CD4-positive, alpha-beta memory T cell (primary cell): Measurements from ENCODE around the gene NPHS2. TPM values are rescaled to one million over a fixed set of nuclear protein-coding genes. Genes with fewer than 3 reads are reported as not detected.
"Not testable (repeated sequence)": the region's sequence is repeated elsewhere in the genome, so short reads cannot be mapped to it uniquely, and the experiment has no call there.

Experiments used
- CTCF ChIA-PET: fragments of 350-600 bp; sonication (Branson Sonifier 250); formaldehyde crosslinking; loops from one replicate; lab custom pipeline; 2021; ENCODE audit warnings: inconsistent platforms; ENCODE audit not compliant: partially characterized antibody; lab: Charles Lee
- POLR2A ChIA-PET: fragments of 350-600 bp; sonication (Branson Sonifier 250); formaldehyde crosslinking; loops from one replicate; lab custom pipeline; 2021; ENCODE audit not compliant: partially characterized antibody; lab: Charles Lee
- DNase-seq, 5 donors: peaks; one replicate each; pipeline versions ENCODE4 v3.0.0 to v3.0.0-alpha.2; 2020 to 2022; ENCODE audit warnings: mixed read lengths in 1 of 5
- H3K27ac ChIP-seq: one replicate; pipeline ENCODE4 v1.7.0; 2013; ENCODE audit warnings: low read depth, low read length
- H3K27me3 ChIP-seq: 2 replicates; pipeline ENCODE4 v1.7.0; 2013; ENCODE audit warnings: mild to moderate bottlenecking, low read length, moderate library complexity; ENCODE audit not compliant: insufficient read depth
- H3K36me3 ChIP-seq: 2 replicates; pipeline ENCODE4 v1.7.0; 2013; ENCODE audit warnings: mild to moderate bottlenecking, low read length, moderate library complexity; ENCODE audit not compliant: insufficient read depth
- H3K4me1 ChIP-seq: 2 replicates; pipeline ENCODE4 v1.7.0; 2013; ENCODE audit warnings: mild to moderate bottlenecking, low read length, moderate library complexity; ENCODE audit not compliant: insufficient read depth
- H3K4me3 ChIP-seq, 2 donors: one replicate each; pipeline ENCODE4 v1.7.0; 2013; ENCODE audit warnings: low read length in 2 of 2, mild to moderate bottlenecking in 1 of 2
- H3K9me3 ChIP-seq, 2 donors: one replicate each; pipeline ENCODE4 v1.7.0; 2013; ENCODE audit warnings: low read length in 2 of 2, control low read depth in 1 of 2; ENCODE audit not compliant: control insufficient read depth in 1 of 2
- H3K27ac Mint-ChIP-seq, 7 donors: one replicate each; pipeline ENCODE4 v1.8.0; 2020 to 2021; ENCODE audit warnings: mixed read lengths in 7 of 7, mild to moderate bottlenecking in 6 of 7, inconsistent platforms in 3 of 7, moderate library complexity in 3 of 7
- H3K27me3 Mint-ChIP-seq, 2 donors: one replicate each; pipeline ENCODE4 v1.8.0; 2020 to 2021; ENCODE audit warnings: mixed read lengths in 2 of 2
- H3K36me3 Mint-ChIP-seq, 2 donors: one replicate each; pipeline ENCODE4 v1.8.0; 2020 to 2021; ENCODE audit warnings: mixed read lengths in 2 of 2, inconsistent platforms in 1 of 2, mild to moderate bottlenecking in 1 of 2
- H3K4me1 Mint-ChIP-seq, 4 donors: one replicate each; pipeline ENCODE4 v1.8.0; 2020 to 2021; ENCODE audit warnings: mixed read lengths in 4 of 4, mild to moderate bottlenecking in 1 of 4
- H3K4me3 Mint-ChIP-seq, 8 donors: one replicate each; pipeline ENCODE4 v1.8.0; 2020 to 2021; ENCODE audit warnings: mixed read lengths in 8 of 8, mild to moderate bottlenecking in 7 of 8, moderate library complexity in 6 of 8, inconsistent platforms in 3 of 8
- H3K9me3 Mint-ChIP-seq, 8 donors: one replicate each; pipeline ENCODE4 v1.8.0; 2020 to 2021; ENCODE audit warnings: mixed read lengths in 8 of 8, mild to moderate bottlenecking in 5 of 8, inconsistent platforms in 3 of 8, moderate library complexity in 1 of 8
- intact Hi-C: fragments of 100-400 bp; cut with micrococcal nuclease; formaldehyde crosslinking; loops from one replicate; pipeline ENCODE4 v1.15.1; 2023
- polyA plus RNA-seq, 2 donors: library from polyadenylated mRNA; unstranded; fragments of 300-500 nt; fragmentation: Illumina TruSeq; gene quantifications; one replicate each; pipeline ENCODE4 v1.2.3, GENCODE V29; 2021
- total RNA-seq, 2 experiments: library from RNA; stranded (reverse); gene quantifications; one replicate each; pipeline ENCODE4 v1.2.3, GENCODE V29; 2021

NPHS2 gene
- total and polyA plus RNA-seq, 4 experiments from 2014 or later = not detected

GRCh38 chr1:179545321-179545720, 30.4 kb downstream of the NPHS2 start:
- no peaks in the 10 kb centered on the region for H3K36me3 Mint-ChIP-seq
- no peak overlapping the region for H3K4me3 Mint-ChIP-seq
- Histone ChIP-seq H3K27me3 (no peaks in the 10 kb centered on the region), H3K36me3 (no peaks in the 10 kb centered on the region), H3K4me3 (no peak overlapping the region), H3K27ac (no peak overlapping the region), H3K9me3 (no peaks in the 10 kb centered on the region), H3K4me1 (no peaks in the 10 kb centered on the region)
- peaks cover 3 to 9% of the 10 kb centered on the region in 2 donors for H3K27me3 Mint-ChIP-seq
- CTCF ChIA-PET = no interaction called here
- no peaks in the 10 kb centered on the region for H3K4me1 Mint-ChIP-seq
- H3K27ac Mint-ChIP-seq = no peak overlapping the region
- POLR2A ChIA-PET = no interaction called here
- intact Hi-C loops = no loop called here
- peaks cover 0 to 4% (median 0%) of the 10 kb centered on the region in 8 donors for H3K9me3 Mint-ChIP-seq
- no peak for DNase-seq

DNA sequence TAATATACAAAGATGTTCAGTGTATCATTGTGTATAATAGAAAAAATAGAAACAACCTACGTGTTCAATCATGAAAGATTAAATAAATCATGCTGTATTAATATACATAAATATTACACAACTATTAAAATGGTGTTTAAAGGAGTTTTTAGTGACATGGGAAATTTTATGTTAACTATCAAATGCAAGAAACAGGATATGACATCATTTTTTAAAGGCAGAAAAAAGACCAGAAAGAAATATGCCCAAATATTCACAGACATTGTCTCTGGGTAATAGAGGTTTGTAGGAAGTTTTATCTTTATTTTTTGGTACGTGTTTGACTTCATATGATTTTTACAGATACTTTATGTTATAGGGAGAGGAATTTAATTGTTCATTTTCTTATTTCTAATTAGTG, 34.0 kb downstream of the NPHS2 start:
- H3K4me1 ChIP-seq = no peaks in the 10 kb centered on the region
- no peaks in the 10 kb centered on the region for H3K36me3 ChIP-seq
- Mint-ChIP-seq H3K9me3 (peaks cover 0 to 11% (median 4%) of the 10 kb centered on the region in 8 donors), H3K4me3 (no peak overlapping the region), H3K27me3 (peaks cover 4 to 9% of the 10 kb centered on the region in 2 donors), H3K27ac (no peak overlapping the region), H3K4me1 (no peaks in the 10 kb centered on the region), H3K36me3 (no peaks in the 10 kb centered on the region)
- H3K4me3 ChIP-seq = no peak overlapping the region
- no peak overlapping the region for H3K27ac ChIP-seq
- no peak for DNase-seq
- intact Hi-C loops = no loop called here
- no peaks in the 10 kb centered on the region for H3K27me3 ChIP-seq
- no peaks in the 10 kb centered on the region for H3K9me3 ChIP-seq
- ChIA-PET CTCF (no interaction called here), POLR2A (no interaction called here)

GRCh38 chr1:179530352-179530751, 45.4 kb downstream of the NPHS2 start:
- Mint-ChIP-seq H3K4me3 (no peak overlapping the region), H3K9me3 (peaks cover 0 to 6% (median 2%) of the 10 kb centered on the region in 8 donors), H3K27ac (no peak overlapping the region), H3K4me1 (no peaks in the 10 kb centered on the region), H3K27me3 (peaks cover 3 to 13% of the 10 kb centered on the region in 2 donors), H3K36me3 (no peaks in the 10 kb centered on the region)
- Histone ChIP-seq H3K9me3 (no peaks in the 10 kb centered on the region), H3K4me1 (no peaks in the 10 kb centered on the region), H3K4me3 (no peak overlapping the region), H3K27me3 (no peaks in the 10 kb centered on the region), H3K27ac (no peak overlapping the region), H3K36me3 (no peaks in the 10 kb centered on the region)
- intact Hi-C loops = no loop called here
- no peak for DNase-seq
- ChIA-PET CTCF (interaction anchor here (1.2 kb wide), 1 partner anchor 18 kb away, joined by 3 read pairs; no protein-coding TSS in a partner anchor), POLR2A (no interaction called here)

- ChIA-PET CTCF (interaction anchor here (1.2 kb wide), 1 partner anchor 17 kb away, joined by 3 read pairs; no protein-coding TSS in a partner anchor), POLR2A (no interaction called here)
- Mint-ChIP-seq H3K9me3 (peaks cover 0 to 3% (median 2%) of the 10 kb centered on the region in 8 donors), H3K27ac (no peak overlapping the region), H3K27me3 (peaks cover 3 to 14% of the 10 kb centered on the region in 2 donors), H3K36me3 (no peaks in the 10 kb centered on the region), H3K4me1 (no peaks in the 10 kb centered on the region), H3K4me3 (no peak overlapping the region)
- Histone ChIP-seq H3K27me3 (no peaks in the 10 kb centered on the region), H3K4me1 (no peaks in the 10 kb centered on the region), H3K36me3 (no peaks in the 10 kb centered on the region), H3K27ac (no peak overlapping the region), H3K9me3 (no peaks in the 10 kb centered on the region), H3K4me3 (no peak overlapping the region)
- intact Hi-C loops = no loop called here
- no peak for DNase-seq
These were observed 46.1 kb downstream of the NPHS2 start for GRCh38 chr1:179529482-179530195.

- H3K4me3 ChIP-seq, H3K9me3 ChIP-seq, CTCF ChIA-PET, H3K27ac ChIP-seq, H3K27ac Mint-ChIP-seq, H3K4me1 ChIP-seq, DNase-seq, H3K4me1 Mint-ChIP-seq, POLR2A ChIA-PET, H3K27me3 ChIP-seq, H3K4me3 Mint-ChIP-seq, H3K9me3 Mint-ChIP-seq, H3K36me3 Mint-ChIP-seq, intact Hi-C loops, H3K27me3 Mint-ChIP-seq, H3K36me3 ChIP-seq: not testable (repeated sequence)
These were observed 57.2 kb downstream of the NPHS2 start for GRCh38 chr1:179518544-179518943.

GRCh38 chr1:179516976-179517705, 58.6 kb downstream of the NPHS2 start:
- no peak overlapping the region for H3K27ac Mint-ChIP-seq
- Histone ChIP-seq H3K4me1 (no peaks in the 10 kb centered on the region), H3K36me3 (no peaks in the 10 kb centered on the region), H3K9me3 (no peaks in the 10 kb centered on the region), H3K4me3 (no peak overlapping the region), H3K27me3 (no peaks in the 10 kb centered on the region), H3K27ac (no peak overlapping the region)
- DNase-seq = no peak
- intact Hi-C loops = no loop called here
- ChIA-PET CTCF (no interaction called here), POLR2A (no interaction called here)
- peaks cover 0 to 9% (median 5%) of the 10 kb centered on the region in 8 donors for H3K9me3 Mint-ChIP-seq
- no peaks in the 10 kb centered on the region for H3K4me1 Mint-ChIP-seq
- peaks cover 2 to 7% of the 10 kb centered on the region in 2 donors for H3K27me3 Mint-ChIP-seq
- no peak overlapping the region for H3K4me3 Mint-ChIP-seq
- H3K36me3 Mint-ChIP-seq = no peaks in the 10 kb centered on the region

DNA sequence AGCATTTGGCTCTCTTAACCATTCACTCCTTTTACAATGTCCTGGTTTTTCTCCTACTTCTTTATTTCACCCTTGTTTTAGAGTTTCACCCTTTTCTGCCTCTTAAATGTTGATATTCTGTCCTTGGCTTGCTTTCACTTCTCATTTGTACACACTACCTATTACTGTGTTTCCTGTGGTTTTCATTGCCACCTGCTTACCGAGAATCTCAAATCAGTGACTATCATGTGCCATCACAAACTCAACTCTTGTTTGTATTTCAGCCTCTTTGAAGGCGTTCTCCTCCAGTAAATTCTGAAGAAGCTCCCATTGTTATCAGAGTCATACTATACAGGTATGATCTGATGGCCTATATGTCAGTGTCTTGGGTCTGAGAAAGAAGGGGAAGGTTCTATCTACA, 65.7 kb downstream of the NPHS2 start:
- no peaks in the 10 kb centered on the region for H3K36me3 Mint-ChIP-seq
- H3K4me3 Mint-ChIP-seq = no peak overlapping the region
- peaks cover 0 to 4% (median 0%) of the 10 kb centered on the region in 8 donors for H3K9me3 Mint-ChIP-seq
- no peak for DNase-seq
- Histone ChIP-seq H3K4me3 (no peak overlapping the region), H3K36me3 (no peaks in the 10 kb centered on the region), H3K9me3 (no peaks in the 10 kb centered on the region), H3K4me1 (no peaks in the 10 kb centered on the region), H3K27me3 (no peaks in the 10 kb centered on the region), H3K27ac (no peak overlapping the region)
- CTCF ChIA-PET = no interaction called here
- intact Hi-C loops = no loop called here
- no peak overlapping the region for H3K27ac Mint-ChIP-seq
- POLR2A ChIA-PET = no interaction called here
- H3K4me1 Mint-ChIP-seq = no peaks in the 10 kb centered on the region
- H3K27me3 Mint-ChIP-seq = peaks cover 0 to 3% of the 10 kb centered on the region in 2 donors
